Measurements from ENCODE around the gene FGD5. TPM values are rescaled to one million over a fixed set of nuclear protein-coding genes. Genes with fewer than 3 reads are reported as not detected.

The FGD5 gene
- total and polyA plus RNA-seq, 4 experiments from 2014 or later = 0.06 TPM; not detected in 3

GRCh38 chr3:14980689-14981088 lies 161.9 kb downstream of the FGD5 start:
- intact Hi-C loops (cut with micrococcal nuclease) = no loop called here
- POLR2A ChIA-PET (ENCODE audit: partially characterized antibody) = interaction anchor here (0.6 kb wide), 1 partner anchor 95 kb away, joined by 4 read pairs; no protein-coding TSS in a partner anchor

More at GRCh38 chr3:14980689-14981088, 161.9 kb downstream of the FGD5 start:
- no peaks in the 10 kb centered on the region for H3K27me3 ChIP-seq (ENCODE audit: insufficient read depth, low read length)
- CTCF ChIA-PET (ENCODE audit: partially characterized antibody) = interaction anchor here (1.0 kb wide), 1 partner anchor 59 kb away, joined by 3 read pairs; no protein-coding TSS in a partner anchor
- no peaks in the 10 kb centered on the region for H3K27me3 Mint-ChIP-seq
- H3K27ac ChIP-seq (ENCODE audit: low read depth, low read length) = no peak overlapping the region
- no peak overlapping the region for H3K4me3 Mint-ChIP-seq
- peaks cover 0 to 4% (median 0%) of the 10 kb centered on the region in 8 donors for H3K9me3 Mint-ChIP-seq
- peaks cover 13 to 26% of the 10 kb centered on the region in 2 donors for H3K36me3 Mint-ChIP-seq
- no peaks in the 10 kb centered on the region for H3K9me3 ChIP-seq (ENCODE audit: control insufficient read depth in 1 of 2, low read length in 2 of 2)
- no peaks in the 10 kb centered on the region for H3K4me1 ChIP-seq (ENCODE audit: insufficient read depth, low read length)
- no peaks in the 10 kb centered on the region for H3K36me3 ChIP-seq (ENCODE audit: insufficient read depth, low read length)
- peaks cover 23 to 35% (median 35%) of the 10 kb centered on the region in 4 donors for H3K4me1 Mint-ChIP-seq
- no peak overlapping the region for H3K27ac Mint-ChIP-seq
- DNase-seq = no peak
- H3K4me3 ChIP-seq (ENCODE audit: low read length in 2 of 2) = no peak overlapping the region

Other genes starting within 250 kb of the FGD5 start
- 10 to 100 TPM; 45.9 to 51.8 TPM for gene CCDC174, start 167.2 kb upstream of the FGD5 start, total RNA-seq
- gene CCDC174, start 167.2 kb upstream of the FGD5 start, polyA plus RNA-seq = 10 to 100 TPM; 20.0 to 28.3 TPM
- gene C3orf20, start 143.8 kb upstream of the FGD5 start, total RNA-seq = under 1 TPM; 0.38 to 0.44 TPM
- not detected for gene C3orf20, start 143.8 kb upstream of the FGD5 start, polyA plus RNA-seq
- 100 to 1,000 TPM in 1 of 2 experiments, 10 to 100 TPM in 1; 94.3 to 103 TPM for gene NR2C2, start 128.6 kb downstream of the FGD5 start, total RNA-seq
- 10 to 100 TPM in 1 of 2 donors, 1 to 10 TPM in 1; 5.5 to 15.5 TPM for gene NR2C2, start 128.6 kb downstream of the FGD5 start, polyA plus RNA-seq
- 10 to 100 TPM; 77.1 to 80.3 TPM for gene MRPS25, start 246.4 kb downstream of the FGD5 start, total RNA-seq
- gene MRPS25, start 246.4 kb downstream of the FGD5 start, polyA plus RNA-seq = 10 to 100 TPM; 15.1 to 22.8 TPM